Kidney epithelial cell (primary cell): ENCODE measurements around the gene N4BP2L2. TPM values are rescaled to one million over a fixed set of nuclear protein-coding genes. Genes with fewer than 3 reads are reported as not detected.

Source experiments
- DNase-seq: peaks from one replicate; pipeline ENCODE4 v3.0.0-alpha.2; 2010; ENCODE audit warnings: low read depth
- H3K27me3 ChIP-seq: 2 replicates; pipeline ENCODE4 v1.6.0; 2011; ENCODE audit warnings: low read length; ENCODE audit not compliant: control insufficient read depth, insufficient read depth
- H3K36me3 ChIP-seq: 2 replicates; pipeline ENCODE4 v1.5.1; 2011; ENCODE audit warnings: low read length; ENCODE audit not compliant: control insufficient read depth, insufficient read depth
- H3K4me3 ChIP-seq: 2 replicates; pipeline ENCODE4 v1.5.1; 2011; ENCODE audit warnings: low read depth, mild to moderate bottlenecking, control low read depth, low read length
- total RNA-seq: library from RNA; depleted of rRNA; stranded (reverse); fragments of >200 nt; gene quantifications from 2 replicates; pipeline ENCODE4 v1.2.3, GENCODE V29; 2015
- TF ChIP-seq, protein P1 (sequence below): IDR thresholded peaks from 2 replicates; pipeline ENCODE4 v1.5.1; 2011; ENCODE audit warnings: mild to moderate bottlenecking, moderate library complexity, low read length, control low read depth, inconsistent platforms; ENCODE audit not compliant: insufficient read depth, poor library complexity, severe bottlenecking

The N4BP2L2 gene
- total RNA-seq, 1 donor from 2014 or later = 64.1 TPM

DNA sequence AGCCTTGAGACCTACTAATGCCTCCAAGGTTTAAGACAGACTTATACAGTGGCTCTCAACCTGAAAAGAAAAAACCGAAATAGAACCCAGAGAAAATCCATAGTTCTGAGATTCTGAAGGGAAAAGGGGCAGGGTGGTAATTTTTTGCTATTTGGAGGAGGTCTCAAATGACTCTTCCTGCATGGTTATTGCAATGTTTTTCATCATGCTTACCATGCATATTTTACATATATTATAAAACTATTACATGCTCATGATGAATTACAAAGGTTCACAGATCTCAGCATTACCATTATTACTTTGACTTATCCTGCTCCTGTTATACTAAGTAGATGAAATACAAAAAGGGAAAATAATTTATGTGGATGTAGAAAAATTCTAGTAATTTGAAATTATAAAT, 47.6 kb downstream of the N4BP2L2 start:
- no peaks in the 10 kb centered on the region for H3K36me3 ChIP-seq
- H3K4me3 ChIP-seq = no peak overlapping the region
- TF ChIP-seq, protein P1, sequence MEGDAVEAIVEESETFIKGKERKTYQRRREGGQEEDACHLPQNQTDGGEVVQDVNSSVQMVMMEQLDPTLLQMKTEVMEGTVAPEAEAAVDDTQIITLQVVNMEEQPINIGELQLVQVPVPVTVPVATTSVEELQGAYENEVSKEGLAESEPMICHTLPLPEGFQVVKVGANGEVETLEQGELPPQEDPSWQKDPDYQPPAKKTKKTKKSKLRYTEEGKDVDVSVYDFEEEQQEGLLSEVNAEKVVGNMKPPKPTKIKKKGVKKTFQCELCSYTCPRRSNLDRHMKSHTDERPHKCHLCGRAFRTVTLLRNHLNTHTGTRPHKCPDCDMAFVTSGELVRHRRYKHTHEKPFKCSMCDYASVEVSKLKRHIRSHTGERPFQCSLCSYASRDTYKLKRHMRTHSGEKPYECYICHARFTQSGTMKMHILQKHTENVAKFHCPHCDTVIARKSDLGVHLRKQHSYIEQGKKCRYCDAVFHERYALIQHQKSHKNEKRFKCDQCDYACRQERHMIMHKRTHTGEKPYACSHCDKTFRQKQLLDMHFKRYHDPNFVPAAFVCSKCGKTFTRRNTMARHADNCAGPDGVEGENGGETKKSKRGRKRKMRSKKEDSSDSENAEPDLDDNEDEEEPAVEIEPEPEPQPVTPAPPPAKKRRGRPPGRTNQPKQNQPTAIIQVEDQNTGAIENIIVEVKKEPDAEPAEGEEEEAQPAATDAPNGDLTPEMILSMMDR = no peak
- no peaks in the 10 kb centered on the region for H3K27me3 ChIP-seq
- DNase-seq = no peak

DNA sequence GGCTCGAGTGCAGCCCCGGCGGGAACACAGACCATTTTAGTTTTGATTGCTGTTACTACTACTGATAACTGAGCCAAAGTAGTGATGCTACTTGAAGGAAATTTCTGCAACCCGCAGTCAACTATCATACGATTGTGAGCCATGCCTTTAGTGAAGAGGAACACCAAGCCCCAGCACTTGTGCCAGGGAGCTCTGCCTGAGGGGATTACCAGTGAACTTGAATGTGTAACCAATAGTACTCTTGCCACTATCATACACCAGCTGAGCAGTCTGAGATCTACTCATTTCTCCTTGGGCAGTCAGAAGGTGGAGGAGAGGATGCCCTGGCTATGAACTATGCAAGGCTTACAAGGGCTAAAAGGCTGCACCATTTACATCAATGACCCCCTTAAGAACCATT, 61.7 kb downstream of the N4BP2L2 start:
- H3K27me3 ChIP-seq = no peaks in the 10 kb centered on the region
- DNase-seq = no peak
- TF ChIP-seq, protein P1 = no peak
- no peak overlapping the region for H3K4me3 ChIP-seq
- H3K36me3 ChIP-seq = no peaks in the 10 kb centered on the region

DNA sequence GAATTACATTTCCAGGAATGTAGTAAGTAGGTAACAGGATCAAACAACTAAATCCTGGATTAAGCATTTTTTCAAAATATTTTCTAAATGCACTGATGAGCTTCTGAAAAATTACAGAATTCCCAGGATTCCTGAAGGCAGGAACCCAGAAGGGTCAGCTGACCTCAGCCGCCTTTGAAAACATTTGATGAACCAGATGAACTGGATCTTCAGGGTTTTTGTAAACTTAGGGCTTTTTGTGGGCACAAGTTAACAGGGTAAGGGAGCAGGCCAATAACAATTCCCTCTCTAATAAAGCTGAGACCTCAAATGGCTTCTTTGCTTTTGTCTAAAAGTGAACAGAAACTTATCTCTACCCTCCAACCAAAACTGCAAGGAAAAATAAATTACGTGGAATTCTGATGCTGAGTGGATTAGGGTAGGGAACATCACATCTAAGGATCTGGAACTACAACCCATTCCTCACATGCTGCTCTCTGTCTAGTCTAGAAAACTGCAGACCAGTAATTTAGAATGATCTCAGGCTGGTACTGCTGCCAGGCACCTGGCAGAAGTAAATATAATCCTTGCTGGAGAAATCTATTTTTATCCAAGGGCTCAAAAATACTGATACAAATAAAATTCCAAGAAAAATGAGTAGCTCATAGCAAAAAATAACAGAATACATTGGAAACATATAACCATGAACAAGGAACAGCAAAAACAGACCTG, 62.4 kb downstream of the N4BP2L2 start:
- Histone ChIP-seq H3K27me3 (no peaks in the 10 kb centered on the region), H3K4me3 (no peak overlapping the region), H3K36me3 (no peaks in the 10 kb centered on the region)
- DNase-seq = no peak
- TF ChIP-seq, protein P1 = no peak

DNA sequence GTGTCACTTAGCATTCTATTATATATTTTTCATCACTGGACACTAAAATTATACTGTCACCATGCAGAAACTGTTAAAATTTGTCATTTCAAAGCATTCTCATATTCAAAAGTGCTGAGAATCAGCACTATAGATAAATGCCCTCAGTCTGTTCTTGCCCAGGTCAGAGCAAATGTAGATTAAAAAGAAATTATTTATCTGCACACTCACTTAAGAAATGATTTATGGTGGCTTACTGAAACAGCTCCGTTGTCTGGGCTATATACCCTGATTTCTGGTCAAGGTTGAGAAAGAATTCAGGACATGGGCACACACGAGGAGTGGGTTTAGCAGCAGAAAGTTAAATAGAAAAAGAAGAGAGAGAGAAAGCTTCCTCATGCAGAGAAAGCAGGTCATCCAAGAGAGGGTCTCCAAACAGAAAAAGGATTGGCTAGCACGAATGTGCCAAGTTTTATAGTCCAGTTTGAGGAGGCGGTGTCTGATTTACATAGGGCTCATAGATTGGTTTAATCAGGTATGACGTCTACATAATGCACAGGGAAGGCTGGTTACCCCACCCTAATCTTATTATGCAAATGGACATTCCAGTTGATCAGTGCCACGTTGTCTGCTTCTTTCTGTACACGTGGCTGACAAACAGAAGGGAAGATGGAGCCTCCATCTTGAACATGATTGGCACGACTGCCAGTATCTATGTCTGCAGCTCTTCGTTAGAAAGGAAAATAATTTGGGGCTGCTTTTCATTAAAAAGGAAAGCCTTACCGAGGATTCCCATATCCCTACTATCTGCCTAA, 63.4 kb downstream of the N4BP2L2 start:
- TF ChIP-seq, protein P1 = no peak
- H3K27me3 ChIP-seq = no peaks in the 10 kb centered on the region
- no peaks in the 10 kb centered on the region for H3K36me3 ChIP-seq
- DNase-seq = no peak
- no peak overlapping the region for H3K4me3 ChIP-seq

DNA sequence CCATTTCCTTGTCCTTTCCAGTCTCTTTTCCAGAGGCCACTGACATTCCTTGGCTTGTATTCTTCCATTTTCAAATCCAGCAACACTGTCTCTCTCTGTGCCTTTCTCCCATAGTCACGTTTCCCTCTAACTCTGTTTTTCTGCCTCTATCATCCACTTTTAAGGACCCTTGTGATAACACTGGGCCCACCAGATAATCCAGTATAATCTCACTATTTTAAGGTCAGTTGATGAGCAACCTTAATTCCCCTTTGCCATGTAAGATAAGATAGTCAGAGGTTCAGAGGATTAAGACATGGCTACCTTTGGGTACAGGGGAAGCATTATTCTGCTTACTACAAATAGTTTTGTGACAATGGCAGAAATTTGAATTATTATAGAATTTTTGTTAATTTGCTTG, 64.9 kb downstream of the N4BP2L2 start:
- no peaks in the 10 kb centered on the region for H3K27me3 ChIP-seq
- no peak for DNase-seq
- H3K4me3 ChIP-seq = no peak overlapping the region
- TF ChIP-seq, protein P1 = no peak
- H3K36me3 ChIP-seq = no peaks in the 10 kb centered on the region
